DMS153 treated with DMSO at 0.1 percent for 48 hours (cell line): ENCODE data around the gene TMEM237.

Experiments
- DNase-seq: peaks from one replicate; lab custom pipeline; 2025; ENCODE audit not compliant: unreplicated experiment; lab: John Stamatoyannopoulos, UW

The TMEM237 gene

GRCh38 chr2:201642579-201643215 lies 606 bp downstream of the TMEM237 start:
- DNase-seq: no peak

GRCh38 chr2:201642086-201642578 lies 1.2 kb downstream of the TMEM237 start:
- peak; percentile 40 for DNase-seq

- no peak for DNase-seq
Measured at GRCh38 chr2:201639205-201639604, 4.1 kb downstream of the TMEM237 start.

DNA sequence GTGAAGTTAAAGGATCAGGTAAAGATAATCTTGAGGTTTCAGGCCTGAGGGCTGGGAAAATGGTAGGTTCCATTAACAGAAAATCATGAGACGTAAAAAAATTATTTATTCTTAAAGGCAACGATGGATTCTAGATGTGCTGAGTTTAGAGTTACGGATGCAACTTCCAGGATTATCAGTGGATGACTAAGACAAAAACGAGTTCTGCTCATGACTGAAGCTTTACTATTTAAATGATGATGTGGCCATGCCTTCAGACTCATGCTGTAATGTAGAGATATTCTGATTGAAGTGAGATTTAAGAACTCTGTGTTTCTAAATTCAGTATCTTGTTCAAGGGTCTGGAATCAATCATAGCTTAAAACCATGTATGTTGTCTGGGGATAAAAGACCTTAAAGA lies 5.0 kb downstream of the TMEM237 start:
- no peak for DNase-seq

- no peak for DNase-seq
Measured at GRCh38 chr2:201633661-201634249, 9.5 kb downstream of the TMEM237 start.

- DNase-seq: no peak
Measured at GRCh38 chr2:201631041-201631440, 12.3 kb downstream of the TMEM237 start.

GRCh38 chr2:201630577-201630976 lies 12.7 kb downstream of the TMEM237 start:
- no peak for DNase-seq

- DNase-seq: no peak
Measured at GRCh38 chr2:201628545-201628944, 14.8 kb downstream of the TMEM237 start.

DNA sequence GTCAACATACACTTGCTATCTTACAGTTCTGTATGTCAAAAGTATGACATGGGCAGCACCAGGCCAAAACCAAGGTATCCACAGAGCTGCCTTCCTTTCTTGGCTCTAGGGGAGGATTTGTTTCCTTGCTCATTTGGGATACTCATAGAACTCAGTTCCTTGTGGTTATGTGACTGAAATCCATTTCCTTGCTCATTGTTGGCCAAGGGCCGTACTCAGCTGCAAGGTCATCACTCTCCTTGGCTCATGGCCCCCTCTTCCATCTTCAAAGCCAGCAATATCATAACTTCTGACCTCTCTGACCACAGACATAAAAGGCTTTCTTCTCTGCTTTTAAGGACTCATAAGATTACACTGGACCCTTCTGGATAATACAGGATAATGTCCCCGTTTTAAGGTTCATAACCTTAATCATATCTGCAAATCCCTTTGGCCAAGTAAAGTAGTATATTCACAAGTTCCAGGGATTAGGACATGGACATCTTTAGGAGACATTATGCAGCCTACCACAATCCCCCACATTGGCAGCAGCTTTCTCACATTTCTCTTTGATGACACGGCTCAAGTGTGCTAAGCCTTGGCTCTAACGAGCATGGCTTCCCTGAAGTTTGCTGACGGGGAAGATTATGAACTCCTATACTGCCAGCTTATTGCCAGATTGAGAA lies 20.9 kb downstream of the TMEM237 start:
- DNase-seq: no peak

DNA sequence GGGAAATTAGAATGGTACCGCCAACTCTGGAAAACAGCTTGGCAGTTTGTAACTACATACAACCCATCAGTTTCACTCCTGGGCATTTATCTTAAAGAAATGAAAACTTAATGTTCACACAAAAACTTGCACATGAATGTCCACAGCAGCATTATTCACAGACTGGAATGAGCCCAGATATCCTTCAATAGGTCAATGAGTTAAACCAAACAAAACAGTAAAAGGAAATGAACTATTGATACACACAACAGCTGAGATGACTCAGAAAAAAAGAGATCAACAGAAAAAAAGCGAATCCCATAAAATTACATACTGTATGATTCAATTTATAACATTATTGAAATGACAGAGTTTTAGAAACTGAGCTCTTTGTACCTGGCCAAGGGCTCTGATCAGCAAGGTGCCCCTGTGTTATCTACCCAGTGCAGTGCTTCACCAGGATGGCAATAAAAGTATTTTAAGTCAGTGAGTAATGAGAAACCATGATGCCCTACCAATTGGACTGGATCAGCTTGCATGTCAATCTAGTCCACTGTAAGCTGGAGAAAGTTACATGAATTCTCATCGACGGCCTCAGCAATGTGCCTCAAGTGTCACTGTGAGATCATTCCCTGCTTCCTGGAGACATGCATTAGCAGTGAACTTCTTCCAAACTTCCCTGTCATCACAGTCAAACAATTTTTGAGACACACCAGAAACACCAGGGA lies 21.9 kb downstream of the TMEM237 start:
- no peak for DNase-seq

GRCh38 chr2:201618744-201619662 lies 24.3 kb downstream of the TMEM237 start:
- peak; percentile 14 for DNase-seq

DNA sequence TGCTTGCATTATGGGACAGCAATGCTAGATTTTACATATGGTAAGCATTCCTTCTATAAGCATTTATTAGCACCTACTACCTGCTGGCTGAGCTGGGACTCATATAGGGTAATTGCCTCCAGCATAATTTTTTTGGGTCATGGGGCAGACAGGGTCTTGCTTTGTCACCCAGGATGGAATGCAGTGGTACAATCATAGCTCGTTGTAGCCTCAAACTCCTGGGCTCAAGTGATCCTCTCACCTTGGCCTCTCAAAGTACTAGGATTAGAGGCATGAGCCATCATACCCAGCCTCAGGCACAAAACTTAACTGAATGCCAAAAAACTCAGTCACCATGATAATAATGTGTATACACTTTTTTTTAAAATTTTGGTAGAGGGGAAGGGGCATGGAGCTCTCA lies 35.3 kb downstream of the TMEM237 start:
- no peak for DNase-seq

DNA sequence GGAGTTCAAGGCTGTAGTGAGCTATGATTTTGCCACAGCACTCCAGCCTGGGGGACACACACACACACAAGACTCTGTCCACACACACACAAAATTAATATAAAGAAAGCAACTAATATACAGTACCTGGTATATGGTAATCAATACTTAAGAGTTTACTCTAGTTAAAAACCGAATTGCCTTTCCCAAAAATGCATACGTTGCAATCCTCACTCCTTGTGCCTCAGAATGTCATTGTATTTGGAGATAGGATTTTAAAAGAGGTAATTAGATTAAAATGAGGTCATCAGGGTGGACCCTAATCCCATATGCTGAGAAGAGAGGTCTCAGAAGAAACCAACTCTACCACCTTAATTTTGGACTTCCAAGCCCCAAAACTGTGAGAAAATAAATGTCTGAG lies 35.7 kb downstream of the TMEM237 start:
- no peak for DNase-seq

DNA sequence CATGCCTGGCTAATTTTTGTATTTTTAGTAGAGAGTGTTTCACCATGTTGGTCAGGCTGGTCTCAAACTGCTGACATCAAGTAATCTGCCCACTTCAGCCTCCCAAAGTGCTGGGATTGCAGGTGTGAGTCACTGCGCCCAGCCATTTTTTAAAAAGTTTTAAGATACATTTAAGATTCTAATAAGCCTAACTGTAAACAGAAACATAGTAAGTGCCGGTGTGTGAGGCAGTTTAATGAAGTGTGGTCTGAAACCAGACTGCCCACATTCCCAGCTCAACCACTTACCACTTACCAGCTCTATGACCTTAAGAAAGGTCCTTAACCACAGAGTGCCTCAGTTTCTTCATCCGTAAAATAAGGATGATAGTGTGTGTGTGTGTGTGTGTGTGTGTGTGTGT lies 42.4 kb downstream of the TMEM237 start:
- no peak for DNase-seq

- no peak for DNase-seq
Measured at GRCh38 chr2:201597397-201597796, 45.9 kb downstream of the TMEM237 start.

DNA sequence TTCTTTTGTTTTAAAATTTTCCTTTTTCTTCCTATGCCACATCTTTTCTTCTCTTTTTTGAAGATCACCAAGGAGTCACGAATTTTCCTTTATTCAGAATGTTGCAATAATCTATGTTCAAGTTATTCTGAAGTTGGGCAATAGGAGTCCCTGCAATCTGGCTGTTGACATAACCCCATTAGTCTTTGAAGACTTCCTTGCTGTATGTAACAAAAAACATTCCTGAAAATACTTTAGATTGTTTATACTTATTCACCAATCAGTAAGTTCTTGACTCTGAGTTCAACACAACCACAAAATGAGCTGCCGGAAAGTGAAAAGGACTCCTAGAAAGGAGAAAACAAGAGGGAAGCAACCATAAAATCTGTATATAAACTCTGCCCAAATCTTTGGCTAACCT lies 62.8 kb downstream of the TMEM237 start:
- DNase-seq: no peak

DNA sequence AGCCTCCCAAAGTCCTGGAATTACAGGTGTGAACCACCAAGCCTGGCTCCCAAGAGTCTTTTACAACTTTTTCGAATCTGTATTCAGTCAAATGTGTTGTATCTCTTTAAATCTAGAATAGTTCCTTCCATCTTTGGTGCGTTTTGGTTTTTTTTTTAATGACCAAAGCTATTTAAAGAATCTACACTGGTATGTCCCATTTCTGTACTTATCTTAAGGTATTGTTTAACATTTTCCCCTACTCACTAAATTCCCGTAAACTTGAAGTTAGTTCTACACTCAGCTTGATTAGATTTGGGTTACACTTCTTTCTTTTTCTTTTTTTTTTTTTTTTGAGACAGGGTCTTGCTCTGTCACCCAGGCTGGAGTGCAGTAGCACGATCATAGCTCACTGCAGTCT lies 63.8 kb downstream of the TMEM237 start:
- no peak for DNase-seq

- DNase-seq: no peak
Measured at GRCh38 chr2:201575971-201576370, 67.3 kb downstream of the TMEM237 start.

DNA sequence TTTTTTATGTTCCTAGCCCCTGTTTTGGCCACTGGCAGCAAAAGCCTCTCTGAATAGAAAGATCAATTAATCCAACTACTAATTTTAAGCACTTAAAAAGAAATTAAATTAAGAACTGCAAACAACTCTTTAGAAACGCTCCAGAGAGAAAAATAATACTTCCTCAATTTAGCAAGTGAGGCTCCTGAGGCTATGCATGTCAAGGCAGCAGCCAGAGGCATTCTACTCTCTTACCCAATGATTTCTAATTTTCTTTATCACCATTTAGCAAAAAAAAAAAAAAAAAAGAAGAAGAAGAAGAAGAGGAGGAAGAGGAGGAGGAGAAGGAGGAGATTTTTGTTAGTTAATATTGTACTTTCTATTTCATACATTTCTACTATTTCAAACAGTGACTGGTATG lies 68.5 kb downstream of the TMEM237 start:
- no peak for DNase-seq

DNA sequence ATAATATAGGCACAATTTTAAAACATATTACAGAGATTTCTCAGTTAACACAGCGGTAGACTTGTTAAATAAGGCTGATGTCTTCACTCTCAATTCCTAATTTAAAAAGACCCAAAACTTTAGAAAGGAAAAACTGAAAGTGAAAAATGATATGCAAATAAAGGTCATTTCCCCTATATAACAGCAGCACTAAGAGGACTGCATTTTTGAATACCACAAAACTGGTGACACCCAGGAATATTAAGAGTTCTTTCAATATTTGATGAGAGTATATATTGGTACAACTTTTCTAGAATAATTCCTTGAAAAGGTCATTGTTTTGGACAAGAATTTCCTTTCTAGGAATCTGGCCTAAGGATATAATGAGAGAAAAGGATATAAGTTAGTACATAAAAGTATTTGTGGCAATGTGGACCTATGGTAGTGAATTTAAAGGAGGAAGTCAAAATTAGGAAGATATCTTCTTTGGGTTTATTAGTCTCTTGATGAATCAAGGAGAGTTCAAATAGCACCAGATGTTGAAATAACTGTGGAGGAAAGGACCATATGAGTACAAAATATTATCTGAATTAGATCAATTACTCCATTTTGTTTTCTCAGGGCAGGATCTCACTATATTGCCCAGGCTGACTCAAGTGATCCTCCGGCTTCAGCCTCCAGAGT lies 70.3 kb downstream of the TMEM237 start:
- DNase-seq: no peak
